H1 (cell line): ENCODE results near the gene HDHD3. TPM values are rescaled to one million over a fixed set of nuclear protein-coding genes. Genes with fewer than 3 reads are reported as not detected.

Source experiments
- CTCF ChIA-PET: fragments of 300-600 bp; sonication (Branson Sonifier 250); formaldehyde crosslinking; loops from one replicate; lab custom pipeline; 2021; ENCODE audit not compliant: partially characterized antibody; lab: Charles Lee
- POLR2A ChIA-PET: fragments of 300-600 bp; sonication (Branson Sonifier 250); formaldehyde crosslinking; loops from one replicate; lab custom pipeline; 2021; ENCODE audit warnings: inconsistent platforms; ENCODE audit not compliant: partially characterized antibody; lab: Charles Lee
- DNase-seq, 2 experiments: peaks; one replicate each; pipeline versions ENCODE4 v3.0.0 to v3.0.0-alpha.2; 2010 to 2022; ENCODE audit warnings: low spot score in 2 of 2, low read depth in 1 of 2, mixed read lengths in 1 of 2
- FAIRE-seq: peaks from 2 replicates; lab custom pipeline; 2011; peaks lifted over from hg19 to GRCh38; lab: Jason Lieb, UNC
- H2AFZ ChIP-seq: 2 replicates; pipeline ENCODE4 v1.8.1; 2012; ENCODE audit warnings: low read length, inconsistent platforms
- H2AK5ac ChIP-seq: 2 replicates; pipeline ENCODE4 v1.6.1; 2013; ENCODE audit warnings: low read depth, low read length
- H2BK120ac ChIP-seq: replicated peaks from 2 replicates; pipeline ENCODE3; 2013; ENCODE audit warnings: low read depth, low read length, inconsistent platforms
- H2BK12ac ChIP-seq: 2 replicates; pipeline ENCODE4 v1.6.1; 2013; ENCODE audit warnings: low read depth, low read length
- H2BK15ac ChIP-seq: 2 replicates; pipeline ENCODE4 v1.6.1; 2013; ENCODE audit warnings: low read length
- H2BK20ac ChIP-seq: 2 replicates; pipeline ENCODE4 v1.6.1; 2013; ENCODE audit warnings: low read length
- H2BK5ac ChIP-seq: 2 replicates; pipeline ENCODE4 v1.6.1; 2013; ENCODE audit warnings: low read depth, low read length
- H3K14ac ChIP-seq: 2 replicates; pipeline ENCODE4 v1.6.1; 2013; ENCODE audit warnings: inconsistent platforms; ENCODE audit not compliant: insufficient read length
- H3K18ac ChIP-seq: 2 replicates; pipeline ENCODE4 v1.6.1; 2013; ENCODE audit warnings: low read length; ENCODE audit errors: extremely low read depth
- H3K23ac ChIP-seq: 2 replicates; pipeline ENCODE4 v1.6.1; 2013; ENCODE audit warnings: inconsistent platforms; ENCODE audit not compliant: insufficient read length
- H3K23me2 ChIP-seq: 2 replicates; pipeline ENCODE4 v1.6.1; 2013; ENCODE audit warnings: low read depth, low read length
- H3K27ac ChIP-seq: 2 replicates; pipeline ENCODE4 v1.6.1; 2011; ENCODE audit warnings: low read depth, low read length, inconsistent platforms
- H3K27me3 ChIP-seq, 4 experiments: replicated peaks in 1 of 4; 1 replicate in 1 of 4; 2 replicates in 3 of 4; pipeline versions ENCODE4 v1.6.1 to v1.8.1; 2011 to 2013; ENCODE audit warnings: low read length in 3 of 4, mild to moderate bottlenecking in 3 of 4, inconsistent platforms in 2 of 4, mixed read lengths in 2 of 4, moderate library complexity in 1 of 4; ENCODE audit not compliant: control insufficient read depth in 3 of 4, insufficient read depth in 3 of 4; ENCODE audit errors: extremely low read depth in 1 of 4
- H3K36me3 ChIP-seq, 4 experiments: 2 replicates each; pipeline versions ENCODE4 v1.6.1 to v1.8.1; 2011 to 2013; ENCODE audit warnings: mild to moderate bottlenecking in 4 of 4, low read length in 3 of 4, moderate library complexity in 2 of 4, control low read depth in 1 of 4, inconsistent platforms in 1 of 4; ENCODE audit not compliant: insufficient read depth in 4 of 4, control insufficient read depth in 2 of 4
- H3K4ac ChIP-seq: replicated peaks from 2 replicates; pipeline ENCODE3; 2013; ENCODE audit warnings: low read length, low read depth, mixed read lengths, inconsistent platforms; ENCODE audit not compliant: insufficient read length
- H3K4me1 ChIP-seq, 4 experiments: replicated peaks in 1 of 4; 1 replicate in 1 of 4; 2 replicates in 3 of 4; pipeline versions ENCODE4 v1.6.1 to v1.8.1; 2011 to 2013; ENCODE audit warnings: low read length in 3 of 4, inconsistent platforms in 2 of 4, mixed read lengths in 1 of 4; ENCODE audit not compliant: insufficient read depth in 4 of 4, control insufficient read depth in 3 of 4
- H3K4me2 ChIP-seq, 2 experiments: 2 replicates each; pipeline versions ENCODE4 v1.6.1 to v1.8.1; 2011 to 2013; ENCODE audit warnings: low read depth in 2 of 2, low read length in 2 of 2, control low read depth in 1 of 2, inconsistent platforms in 1 of 2, mild to moderate bottlenecking in 1 of 2; ENCODE audit not compliant: insufficient read depth in 1 of 2
- H3K4me3 ChIP-seq, 4 experiments: fragments of 200-600, 300-600 bp in 1 of 4; sonication (generic), shearing (Covaris generic), sonication (Bioruptor Twin) in 1 of 4; 2 replicates each; pipeline versions ENCODE4 v1.5.1 to v1.8.1; 2011 to 2016; ENCODE audit warnings: low read length in 4 of 4, low read depth in 3 of 4, control low read depth in 2 of 4, inconsistent platforms in 2 of 4, mild to moderate bottlenecking in 2 of 4, mixed read lengths in 1 of 4, moderate library complexity in 1 of 4; ENCODE audit not compliant: insufficient read depth in 2 of 4; ENCODE audit errors: extremely low read depth in 1 of 4
- H3K56ac ChIP-seq: replicated peaks from 2 replicates; pipeline ENCODE3; 2013; ENCODE audit warnings: low read depth, mild to moderate bottlenecking, mixed read lengths, low read length, inconsistent platforms; ENCODE audit not compliant: insufficient read length
- H3K79me1 ChIP-seq: 2 replicates; pipeline ENCODE4 v1.6.1; 2013; ENCODE audit warnings: low read depth, low read length, control low read depth
- H3K79me2 ChIP-seq, 2 experiments: 2 replicates each; pipeline versions ENCODE4 v1.6.1 to v1.8.1; 2012 to 2013; ENCODE audit warnings: low read length in 2 of 2, mild to moderate bottlenecking in 2 of 2, inconsistent platforms in 1 of 2; ENCODE audit not compliant: insufficient read depth in 2 of 2, control insufficient read depth in 1 of 2
- H3K9ac ChIP-seq, 4 experiments: replicated peaks in 1 of 4; 1 replicate in 1 of 4; 2 replicates in 3 of 4; pipeline versions ENCODE4 v1.6.1 to v1.8.1; 2011 to 2013; ENCODE audit warnings: low read depth in 3 of 4, low read length in 3 of 4, control low read depth in 2 of 4, mild to moderate bottlenecking in 2 of 4, moderate library complexity in 2 of 4, inconsistent platforms in 1 of 4; ENCODE audit errors: extremely low read depth in 1 of 4
- H3K9me3 ChIP-seq, 2 experiments: 2 replicates each; pipeline versions ENCODE4 v1.6.1 to v1.8.1; 2012 to 2013; ENCODE audit warnings: mild to moderate bottlenecking in 2 of 2, moderate library complexity in 2 of 2, control low read depth in 1 of 2, inconsistent platforms in 1 of 2, low read depth in 1 of 2, low read length in 1 of 2, mixed read lengths in 1 of 2; ENCODE audit not compliant: insufficient read depth in 2 of 2
- H4K20me1 ChIP-seq, 2 experiments: replicated peaks in 1 of 2; 2 replicates each; pipeline versions ENCODE3 to v1.8.1; 2011 to 2013; ENCODE audit warnings: inconsistent platforms in 2 of 2, low read length in 2 of 2, mild to moderate bottlenecking in 1 of 2; ENCODE audit not compliant: insufficient read depth in 2 of 2, control insufficient read depth in 1 of 2
- H4K5ac ChIP-seq: 2 replicates; pipeline ENCODE4 v1.6.1; 2013; ENCODE audit warnings: low read length, low read depth, mixed read lengths, inconsistent platforms; ENCODE audit not compliant: insufficient read length
- H4K8ac ChIP-seq: 2 replicates; pipeline ENCODE4 v1.8.0; 2013; ENCODE audit warnings: mild to moderate bottlenecking, moderate library complexity, low read length, inconsistent platforms; ENCODE audit not compliant: insufficient read depth; ENCODE audit errors: extremely low read depth
- H4K91ac ChIP-seq: replicated peaks from 2 replicates; pipeline ENCODE3; 2013; ENCODE audit warnings: low read length, mixed read lengths, inconsistent platforms; ENCODE audit not compliant: insufficient read length
- JUND ChIP-seq: IDR thresholded peaks from 2 replicates; pipeline ENCODE4 v1.6.1; 2011; ENCODE audit warnings: mild to moderate bottlenecking, improper control_type of control experiment, low read length
- KDM4A ChIP-seq: IDR thresholded peaks from one replicate; pipeline ENCODE4 v1.7.1; 2012; ENCODE audit warnings: low read depth, mild to moderate bottlenecking, moderate library complexity, low read length, inconsistent platforms; ENCODE audit not compliant: severe bottlenecking
- KDM5A ChIP-seq: fragments of 200-600 bp; IDR thresholded peaks from 2 replicates; pipeline ENCODE4 v1.7.1; 2012; ENCODE audit warnings: mild to moderate bottlenecking, low read length, inconsistent platforms, mixed read lengths
- MAFK ChIP-seq: IDR thresholded peaks from 2 replicates; pipeline ENCODE4 v1.6.1; 2012; ENCODE audit warnings: low read depth, mild to moderate bottlenecking, improper control_type of control experiment, low read length
- POLR2A ChIP-seq, 2 experiments: IDR thresholded peaks; 1 replicate in 1 of 2; 2 replicates in 1 of 2; pipeline ENCODE4 v1.6.1; 2011; ENCODE audit warnings: low read depth in 2 of 2, low read length in 2 of 2, mild to moderate bottlenecking in 2 of 2; ENCODE audit errors: control extremely low read depth in 1 of 2
- SIN3A ChIP-seq, 2 experiments: IDR thresholded peaks in 1 of 2; conservative IDR thresholded peaks in 1 of 2; 2 replicates each; pipeline ENCODE4 v1.6.1; 2011 to 2012; ENCODE audit warnings: low read length in 2 of 2, improper control_type of control experiment in 1 of 2, low read depth in 1 of 2, mild to moderate bottlenecking in 1 of 2
- WGBS, 2 experiments: shearing (Covaris generic) in 1 of 2; methylation state at CpG; one replicate each; pipeline versions ENCODE4 v1.1.6 to v1.1.7; 2013 to 2015; ENCODE audit warnings: low lambda C conversion rate in 2 of 2, mixed read lengths in 2 of 2, inconsistent platforms in 1 of 2, low coverage in 1 of 2, missing lambda C conversion rate in 1 of 2; ENCODE audit not compliant: insufficient replicate concordance in 2 of 2, insufficient coverage in 1 of 2, insufficient read length in 1 of 2; ENCODE audit errors: extremely low coverage in 1 of 2, missing lambda C conversion rate in 1 of 2; 5-methylcytosine and 5-hydroxymethylcytosine counted together
- polyA plus RNA-seq, 7 experiments: library from polyadenylated mRNA; depleted of rRNA in 3 of 7; stranded (reverse) in 5 of 7; unstranded in 2 of 7; fragments of >200 nt in 5 of 7; fragments of 200-250 nt in 2 of 7; gene quantifications; 1 replicate in 5 of 7; 2 replicates in 1 of 7; 4 replicates in 1 of 7; pipeline versions ENCODE4 v1.2.1 to v1.2.3, GENCODE V29; 2011 to 2013; ENCODE audit warnings: missing spikeins in 2 of 7, mixed read lengths in 2 of 7
- total RNA-seq: library from RNA; stranded (reverse); fragmentation: NEBNext Ultra II Directional; extraction: Animal tissue kit (Norgen Biotek cat#: 25700); gene quantifications from 2 replicates; pipeline ENCODE4 v1.2.1, GENCODE V29; 2021

HDHD3 gene
- total and polyA plus RNA-seq, 2 of the 8 experiments (the other 6 are each of a cell fraction or from before 2014, with no cell fraction given), result 12.1 to 25.3 TPM

DNA sequence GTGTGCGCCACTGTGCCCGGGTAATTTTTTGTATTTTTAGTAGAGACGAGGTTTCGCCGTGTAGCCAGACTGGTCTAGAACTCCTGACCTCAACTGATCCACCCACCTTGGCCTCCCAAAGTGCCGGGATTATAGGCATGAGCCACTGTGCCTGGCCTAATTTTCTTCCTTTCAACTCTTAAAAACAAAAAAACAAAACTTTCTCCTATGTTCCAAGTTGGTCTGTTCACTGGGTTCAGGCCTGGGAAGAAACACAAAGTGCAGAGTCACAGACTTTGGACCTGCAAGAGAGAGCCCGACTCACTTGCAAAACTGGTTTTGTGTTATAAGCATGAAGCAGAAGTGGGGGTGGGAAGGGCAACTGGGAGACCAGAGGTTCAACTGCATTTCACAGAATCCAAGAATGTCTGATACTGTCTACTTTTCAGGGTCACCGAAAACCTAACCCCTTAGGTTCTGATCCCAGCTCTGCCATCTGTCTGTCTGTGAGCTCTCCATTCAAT is 5.2 kb upstream of the HDHD3 start:
- H3K79me2 ChIP-seq, result no peaks in the 10 kb centered on the region
- no peak overlapping the region for H4K91ac ChIP-seq
- no peak overlapping the region for H2AK5ac ChIP-seq
- H3K18ac ChIP-seq, result no peak overlapping the region
- no peaks in the 10 kb centered on the region for H3K79me1 ChIP-seq
- H4K5ac ChIP-seq, result no peak overlapping the region
- H3K23ac ChIP-seq, result no peak overlapping the region
- no peak overlapping the region for H2BK15ac ChIP-seq
- H3K36me3 ChIP-seq, result no peaks in the 10 kb centered on the region; a peak in 1 of 8 replicates
- TF ChIP-seq SIN3A (conservative IDR thresholded peaks at IDR 0.05 in 1 of 2, IDR thresholded peaks at IDR 0.05 in 1 of 2; ENCODE audit: low read depth in 1 of 2, low read length in 2 of 2), result no peak
- no peak for TF ChIP-seq KDM4A
- no peak for TF ChIP-seq MAFK
- no peak for TF ChIP-seq JUND
- TF ChIP-seq POLR2A (IDR thresholded peaks at IDR 0.05; ENCODE audit: control extremely low read depth in 1 of 2, low read depth in 2 of 2, low read length in 2 of 2), result no peak
- no peak for TF ChIP-seq KDM5A
- no peak overlapping the region for H2BK12ac ChIP-seq
- no peaks in the 10 kb centered on the region for H4K20me1 ChIP-seq
- H2BK120ac ChIP-seq, result no peak overlapping the region
- H3K27me3 ChIP-seq, result no peaks in the 10 kb centered on the region; a peak in 1 of 7 replicates
- H3K4me1 ChIP-seq, result no peaks in the 10 kb centered on the region; a peak in 1 of 7 replicates
- H3K4me3 ChIP-seq, result no peak overlapping the region
- WGBS, 2 experiments, result 94% methylated on average over 8 of the region's 8 CpGs; no CpG with 5 or more reads in 1 of the 2 experiments
- H4K8ac ChIP-seq, result no peak overlapping the region
- H2BK5ac ChIP-seq, result no peak overlapping the region
- no peak overlapping the region for H3K9ac ChIP-seq
- peaks cover 3% of the 10 kb centered on the region; the same call in 1 of the 2 replicates for H3K23me2 ChIP-seq
- H2AFZ ChIP-seq, result no peak overlapping the region
- no peak overlapping the region for H3K4ac ChIP-seq
- FAIRE-seq (no peak), DNase-seq (no peak)
- H3K9me3 ChIP-seq, result no peaks in the 10 kb centered on the region
- no peak overlapping the region for H3K4me2 ChIP-seq
- H3K14ac ChIP-seq, result no peak overlapping the region
- no peak overlapping the region for H3K56ac ChIP-seq
- POLR2A ChIA-PET, result interaction anchor here (1.6 kb wide), 1 partner anchor 28 kb away, joined by 3 read pairs; the partner anchor contains the start of genes C9orf43 and POLE3
- no peak overlapping the region for H3K27ac ChIP-seq
- H2BK20ac ChIP-seq, result no peak overlapping the region
- CTCF ChIA-PET, result interaction anchor here (0.7 to 1.0 kb wide), 2 partner anchors 9 to 66 kb away, joined by 3 read pairs; no protein-coding TSS in a partner anchor
